RWPE2 (cell line): ENCODE data around the gene AIPL1.

Experiments used
- ATAC-seq: fragments of 200-7000 bp; cut with Tn5 transposase; 3 replicates; pipeline ENCODE4 v1.9.1; 2021; ENCODE audit warnings: low read depth
- DNase-seq: peaks from one replicate; pipeline ENCODE4 v3.0.0-alpha.2; 2020; ENCODE audit warnings: low spot score
- H3K27ac ChIP-seq: fragments of 450-650 bp; 2 replicates; pipeline ENCODE4 v1.5.1; 2017; ENCODE audit warnings: mild to moderate bottlenecking; ENCODE audit not compliant: poor library complexity, severe bottlenecking
- H3K27me3 ChIP-seq: fragments of 250-450 bp; sonication (Bioruptor Pico); 2 replicates; pipeline ENCODE4 v1.5.1; 2021; ENCODE audit warnings: mild to moderate bottlenecking, moderate library complexity; ENCODE audit not compliant: insufficient read depth, poor library complexity, severe bottlenecking
- H3K36me3 ChIP-seq: fragments of 250-450 bp; sonication (Bioruptor Pico); 2 replicates; pipeline ENCODE4 v1.5.1; 2020; ENCODE audit warnings: low read depth, mild to moderate bottlenecking, moderate library complexity
- H3K4me1 ChIP-seq: fragments of 250-450 bp; sonication (Bioruptor Pico); 2 replicates; pipeline ENCODE4 v1.5.1; 2021; ENCODE audit warnings: mild to moderate bottlenecking, moderate library complexity; ENCODE audit not compliant: insufficient read depth, poor library complexity, severe bottlenecking
- H3K4me3 ChIP-seq: fragments of 250-450 bp; sonication (Bioruptor Pico); 2 replicates; pipeline ENCODE4 v1.5.1; 2021; ENCODE audit warnings: mild to moderate bottlenecking, moderate library complexity; ENCODE audit not compliant: severe bottlenecking
- H3K9me3 ChIP-seq: fragments of 250-450 bp; sonication (Bioruptor Pico); 2 replicates; pipeline ENCODE4 v1.5.1; 2021; ENCODE audit warnings: mild to moderate bottlenecking, moderate library complexity; ENCODE audit not compliant: severe bottlenecking
- CTCF ChIP-seq: fragments of 450-650 bp; IDR thresholded peaks from one replicate; pipeline ENCODE4 v1.5.1; 2017; ENCODE audit warnings: mild to moderate bottlenecking, moderate library complexity; ENCODE audit not compliant: poor library complexity, severe bottlenecking

Gene AIPL1

GRCh38 chr17:6387442-6387841, 47.5 kb downstream of the AIPL1 start:
- no peaks in the 10 kb centered on the region for H3K9me3 ChIP-seq
- no peak for DNase-seq
- TF ChIP-seq CTCF: no peak
- ATAC-seq: no peak
- H3K36me3 ChIP-seq: no peaks in the 10 kb centered on the region
- H3K27ac ChIP-seq: no peak overlapping the region
- no peaks in the 10 kb centered on the region for H3K4me1 ChIP-seq
- no peak overlapping the region for H3K4me3 ChIP-seq
- H3K27me3 ChIP-seq: no peaks in the 10 kb centered on the region

- no peak for TF ChIP-seq CTCF
- Histone ChIP-seq H3K36me3 (no peaks in the 10 kb centered on the region), H3K9me3 (no peaks in the 10 kb centered on the region), H3K27ac (no peak overlapping the region), H3K4me1 (peaks cover 4% of the 10 kb centered on the region), H3K27me3 (no peaks in the 10 kb centered on the region), H3K4me3 (no peak overlapping the region)
- DNase-seq: no peak
- ATAC-seq: no peak
These were observed 48.8 kb downstream of the AIPL1 start for GRCh38 chr17:6386041-6386630.

- no peaks in the 10 kb centered on the region for H3K9me3 ChIP-seq
- no peaks in the 10 kb centered on the region for H3K27me3 ChIP-seq
- DNase-seq (no peak), ATAC-seq (no peak)
- H3K4me1 ChIP-seq: peaks cover 6% of the 10 kb centered on the region
- H3K36me3 ChIP-seq: no peaks in the 10 kb centered on the region
- TF ChIP-seq CTCF: no peak
- H3K4me3 ChIP-seq: no peak overlapping the region
- H3K27ac ChIP-seq: no peak overlapping the region
These were observed 50.4 kb downstream of the AIPL1 start for GRCh38 chr17:6384481-6384880.

- TF ChIP-seq CTCF: no peak
- peaks cover 5% of the 10 kb centered on the region for H3K9me3 ChIP-seq
- H3K4me1 ChIP-seq: peaks cover 6% of the 10 kb centered on the region
- H3K27me3 ChIP-seq: no peaks in the 10 kb centered on the region
- no peak overlapping the region for H3K4me3 ChIP-seq
- no peak for ATAC-seq
- H3K36me3 ChIP-seq: no peaks in the 10 kb centered on the region
- no peak for DNase-seq
- no peak overlapping the region for H3K27ac ChIP-seq
These were observed 53.1 kb downstream of the AIPL1 start for GRCh38 chr17:6381526-6382465.
